ENCODE measurements around the gene CHODL.

The CHODL gene

DNA sequence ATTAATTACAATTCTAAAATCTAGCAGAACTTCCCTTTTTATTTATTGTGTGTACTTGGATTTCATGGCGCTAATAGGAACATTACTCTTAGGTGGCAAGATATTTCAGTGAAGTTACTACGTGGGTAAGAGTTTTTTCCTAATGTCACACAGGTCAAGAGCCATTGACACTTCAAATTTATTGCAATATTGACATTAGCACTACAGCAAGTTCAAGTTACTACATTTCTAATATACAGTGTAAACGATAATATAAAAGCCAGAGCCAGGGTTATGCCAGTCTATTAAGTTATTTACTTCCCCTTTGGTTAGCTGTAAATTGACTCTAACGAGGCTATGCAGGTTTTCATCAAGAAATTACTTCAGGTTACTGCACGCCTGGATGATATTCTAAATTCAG is 29.7 kb downstream of the CHODL start:
- in situ Hi-C loops (cut with HindIII; ENCODE audit: low pct_ligation_motif_present, low pct_unique_long_range_greater_than_20kb, low sequenced_read_pairs) = no loop called here
- DNase-seq = no peak

DNA sequence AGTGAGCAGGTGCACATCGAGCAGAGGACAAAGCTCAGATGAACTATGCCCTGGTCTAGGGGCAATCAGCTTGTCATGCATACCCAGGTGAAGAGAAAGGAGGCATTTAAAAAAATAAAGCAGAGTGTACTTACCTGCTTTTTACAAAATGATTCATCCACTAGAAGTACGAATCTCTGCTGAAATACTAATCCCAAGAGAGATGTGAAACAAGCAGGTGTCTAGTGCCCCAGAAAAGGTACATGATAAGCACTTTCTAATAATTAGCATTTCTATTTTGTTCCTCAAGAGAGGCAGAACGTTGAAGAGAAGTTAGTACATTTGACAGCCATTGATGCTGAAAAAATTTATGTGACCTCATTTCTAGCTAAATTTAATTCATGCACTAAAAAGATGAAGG is 31.1 kb downstream of the CHODL start:
- DNase-seq = no peak
- in situ Hi-C loops (cut with HindIII; ENCODE audit: low pct_ligation_motif_present, low pct_unique_long_range_greater_than_20kb, low sequenced_read_pairs) = no loop called here

DNA sequence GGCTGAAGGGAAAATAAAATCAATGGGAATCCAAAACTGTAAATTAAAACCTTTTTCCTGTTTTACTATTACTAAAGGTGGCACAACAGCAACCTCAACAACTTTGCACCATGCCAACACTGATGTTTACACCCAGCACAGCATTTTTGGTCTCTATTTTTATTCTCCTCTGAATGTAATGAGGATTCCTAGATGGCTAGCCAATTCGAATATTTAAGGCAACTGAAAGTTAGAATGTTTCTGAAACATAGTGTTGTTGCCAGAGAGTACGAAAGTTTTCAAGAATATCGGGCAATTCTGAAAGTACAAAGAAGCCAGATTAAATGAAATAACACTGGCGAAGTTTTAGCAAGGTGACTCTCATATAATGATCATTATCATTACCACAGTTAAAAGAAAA is 40.7 kb downstream of the CHODL start:
- no peak for DNase-seq
- in situ Hi-C loops (cut with HindIII; ENCODE audit: low pct_ligation_motif_present, low pct_unique_long_range_greater_than_20kb, low sequenced_read_pairs) = no loop called here

DNA sequence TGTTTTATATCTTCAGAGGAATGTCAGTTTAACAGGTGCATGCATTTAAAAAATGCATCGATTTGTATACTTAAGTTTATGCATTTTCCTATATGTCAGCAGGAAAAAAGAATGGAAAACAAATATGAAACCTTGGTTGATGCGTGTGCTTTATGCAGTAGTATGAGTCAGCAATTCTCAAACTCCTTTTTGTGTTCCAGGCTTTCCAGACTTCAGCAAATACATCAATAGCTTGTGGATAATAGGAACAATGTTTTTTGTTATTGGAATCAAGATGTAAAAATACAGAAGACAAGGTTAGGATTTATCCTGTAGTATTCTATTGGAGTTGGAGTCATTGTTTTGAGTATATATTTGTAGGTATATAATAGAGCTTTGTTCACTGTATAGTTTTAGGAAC is 45.2 kb downstream of the CHODL start:
- no peak for DNase-seq
- in situ Hi-C loops (cut with HindIII; ENCODE audit: low pct_ligation_motif_present, low pct_unique_long_range_greater_than_20kb, low sequenced_read_pairs) = no loop called here

- in situ Hi-C loops (cut with HindIII; ENCODE audit: low pct_ligation_motif_present, low pct_unique_long_range_greater_than_20kb, low sequenced_read_pairs) = no loop called here
- no peak for DNase-seq
Observed at GRCh38 chr21:18294100-18294499, 49.5 kb downstream of the CHODL start.

DNA sequence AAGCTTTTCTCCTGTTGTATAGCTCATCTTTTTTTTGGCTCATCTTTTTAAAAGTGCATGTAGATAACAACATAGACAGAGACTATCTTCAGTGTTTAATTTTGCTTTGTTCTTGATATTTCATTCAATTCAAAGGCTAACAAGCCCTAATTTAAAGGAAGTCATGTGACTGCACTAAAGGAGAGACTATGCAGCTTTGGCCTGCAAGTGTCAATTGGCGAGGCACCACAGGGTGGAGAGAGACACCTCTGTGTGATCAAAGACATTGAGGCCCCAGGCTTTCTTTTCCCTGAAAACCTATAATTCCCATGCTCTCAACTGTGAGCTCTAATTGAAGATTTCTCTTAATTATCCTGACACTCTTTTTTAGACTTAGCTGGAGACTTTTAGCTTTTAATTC is 53.6 kb downstream of the CHODL start:
- DNase-seq = no peak
- in situ Hi-C loops (cut with HindIII; ENCODE audit: low pct_ligation_motif_present, low pct_unique_long_range_greater_than_20kb, low sequenced_read_pairs) = no loop called here
